HuH-7.5 (cell line): ENCODE data around the gene CBLC.
"Not testable (repeated sequence)": the region's sequence is repeated elsewhere in the genome, so short reads cannot be mapped to it uniquely, and the experiment has no call there.

Experiments
- DNase-seq: peaks from one replicate; pipeline ENCODE4 v3.0.0; 2011; ENCODE audit warnings: low spot score

CBLC gene

GRCh38 chr19:44765033-44765948 is 12.4 kb upstream of the CBLC start:
- DNase-seq: no peak

GRCh38 chr19:44765949-44766335 is 11.7 kb upstream of the CBLC start:
- no peak for DNase-seq

GRCh38 chr19:44767295-44768180 is 10.2 kb upstream of the CBLC start:
- no peak for DNase-seq

GRCh38 chr19:44770550-44771257 is 7.0 kb upstream of the CBLC start:
- DNase-seq: peak; percentile 96

GRCh38 chr19:44772144-44772543 is 5.5 kb upstream of the CBLC start:
- not testable (repeated sequence) for DNase-seq

GRCh38 chr19:44772959-44773358 is 4.7 kb upstream of the CBLC start:
- no peak for DNase-seq

GRCh38 chr19:44775676-44776240 is 1.9 kb upstream of the CBLC start:
- no peak for DNase-seq

- no peak for DNase-seq
Observed at GRCh38 chr19:44776402-44777096, 1.1 kb upstream of the CBLC start.

GRCh38 chr19:44779150-44779549 is 1.5 kb downstream of the CBLC start:
- no peak for DNase-seq

GRCh38 chr19:44781694-44782093 is 4.0 kb downstream of the CBLC start:
- not testable (repeated sequence) for DNase-seq

- DNase-seq: no peak
Observed at GRCh38 chr19:44782729-44783128, 5.0 kb downstream of the CBLC start.

GRCh38 chr19:44783545-44783944 is 5.9 kb downstream of the CBLC start:
- no peak for DNase-seq

- DNase-seq: no peak
Observed at GRCh38 chr19:44785271-44785670, 7.6 kb downstream of the CBLC start.

- DNase-seq: no peak
Observed at GRCh38 chr19:44785993-44786392, 8.3 kb downstream of the CBLC start.

- DNase-seq: no peak
Observed at GRCh38 chr19:44788971-44789370, 11.3 kb downstream of the CBLC start.

GRCh38 chr19:44789943-44790483 is 12.3 kb downstream of the CBLC start:
- no peak for DNase-seq

- DNase-seq: no peak
Observed at GRCh38 chr19:44792281-44792680, 14.6 kb downstream of the CBLC start.

- no peak for DNase-seq
Observed at GRCh38 chr19:44794610-44795009, 16.9 kb downstream of the CBLC start.

- DNase-seq: no peak
Observed at GRCh38 chr19:44795398-44795987, 17.8 kb downstream of the CBLC start.

GRCh38 chr19:44796701-44797115 is 19.0 kb downstream of the CBLC start:
- peak; percentile 92 for DNase-seq
